ENCODE data around the gene PACS1. TPM values are rescaled to one million over a fixed set of nuclear protein-coding genes. Genes with fewer than 3 reads are reported as not detected.
A peak's percentile ranks its signal among the peaks of the same experiment; 100 is the strongest.

Gene PACS1
- total RNA-seq, 3 donors from 2014 or later (not counting 1 experiment from before 2014, with no cell fraction given) = 176 to 204 (median 186) TPM

- Histone ChIP-seq H3K9me3 (ENCODE audit: control insufficient read depth, insufficient read depth, low read length) (no peaks in the 10 kb centered on the region), H3K27me3 (ENCODE audit: control insufficient read depth, insufficient read depth, low read length) (no peaks in the 10 kb centered on the region), H3K27ac (ENCODE audit: low read length) (peak overlapping the region; percentile 85), H3K4me1 (ENCODE audit: control insufficient read depth, insufficient read depth, low read length) (peaks cover 72% of the 10 kb centered on the region), H3K4me3 (ENCODE audit: low read length) (peak overlapping the region; percentile 89), H3K36me3 (ENCODE audit: control insufficient read depth, insufficient read depth, low read length) (peaks cover 30% of the 10 kb centered on the region)
- Mint-ChIP-seq H3K36me3 (peaks cover 11% of the 10 kb centered on the region), H3K9me3 (no peaks in the 10 kb centered on the region), H3K4me3 (peak overlapping the region; percentile 97), H3K27ac (peak overlapping the region; percentile 95 to 98), H3K4me1 (peaks cover 59 to 65% of the 10 kb centered on the region in 2 donors), H3K27me3 (ENCODE audit: low read depth in 2 of 2) (no peaks in the 10 kb centered on the region)
- 3% methylated on average over 32 of the region's 32 CpGs for WGBS (ENCODE audit: insufficient coverage)
- TF ChIP-seq CTCF (IDR thresholded peaks at IDR 0.05) = no peak
- ATAC-seq (no peak), DNase-seq (peak in 1 of 2 donors; percentile 46)
- intact Hi-C loops (cut with micrococcal nuclease) = loop anchor here (1.0 kb wide), 2 partner anchors 13 to 20 kb away; partner anchors contain the start of gene YIF1A
Observed at GRCh38 chr11:66268952-66269905, 199.2 kb downstream of the PACS1 start.

GRCh38 chr11:66271816-66272215 lies 201.7 kb downstream of the PACS1 start:
- H3K4me1 ChIP-seq (ENCODE audit: control insufficient read depth, insufficient read depth, low read length) = peaks cover 86% of the 10 kb centered on the region
- H3K4me3 ChIP-seq (ENCODE audit: low read length) = no peak overlapping the region
- peaks cover 61 to 79% of the 10 kb centered on the region in 2 donors for H3K4me1 Mint-ChIP-seq
- TF ChIP-seq CTCF (IDR thresholded peaks at IDR 0.05) = no peak
- peak overlapping the region; percentile 41 for H3K4me3 Mint-ChIP-seq
- peak overlapping the region; percentile 20 for H3K27ac ChIP-seq (ENCODE audit: low read length)
- DNase-seq (no peak), ATAC-seq (no peak)
- intact Hi-C loops (cut with micrococcal nuclease) = no loop called here
- H3K9me3 ChIP-seq (ENCODE audit: control insufficient read depth, insufficient read depth, low read length) = no peaks in the 10 kb centered on the region
- H3K27ac Mint-ChIP-seq = peak overlapping the region in 1 of 2 donors; percentile 76
- no peaks in the 10 kb centered on the region for H3K27me3 ChIP-seq (ENCODE audit: control insufficient read depth, insufficient read depth, low read length)
- WGBS (ENCODE audit: insufficient coverage) = 91% methylated on average over 7 of the region's 7 CpGs
- H3K36me3 ChIP-seq (ENCODE audit: control insufficient read depth, insufficient read depth, low read length) = peaks cover 47% of the 10 kb centered on the region
- no peaks in the 10 kb centered on the region for H3K9me3 Mint-ChIP-seq
- no peaks in the 10 kb centered on the region for H3K27me3 Mint-ChIP-seq (ENCODE audit: low read depth in 2 of 2)
- H3K36me3 Mint-ChIP-seq = peaks cover 14% of the 10 kb centered on the region

GRCh38 chr11:66272596-66272995 lies 202.5 kb downstream of the PACS1 start:
- Histone ChIP-seq H3K27ac (ENCODE audit: low read length) (peak overlapping the region; percentile 20), H3K4me3 (ENCODE audit: low read length) (no peak overlapping the region), H3K4me1 (ENCODE audit: control insufficient read depth, insufficient read depth, low read length) (peaks cover 87% of the 10 kb centered on the region), H3K36me3 (ENCODE audit: control insufficient read depth, insufficient read depth, low read length) (peaks cover 47% of the 10 kb centered on the region), H3K9me3 (ENCODE audit: control insufficient read depth, insufficient read depth, low read length) (no peaks in the 10 kb centered on the region), H3K27me3 (ENCODE audit: control insufficient read depth, insufficient read depth, low read length) (no peaks in the 10 kb centered on the region)
- intact Hi-C loops (cut with micrococcal nuclease) = no loop called here
- WGBS (ENCODE audit: insufficient coverage) = 31% methylated on average over 2 of the region's 2 CpGs
- DNase-seq = peak; percentile 54 to 70
- Mint-ChIP-seq H3K36me3 (peaks cover 14% of the 10 kb centered on the region), H3K4me1 (peaks cover 59 to 79% of the 10 kb centered on the region in 2 donors), H3K27me3 (ENCODE audit: low read depth in 2 of 2) (no peaks in the 10 kb centered on the region), H3K4me3 (peak overlapping the region; percentile 70), H3K9me3 (no peaks in the 10 kb centered on the region), H3K27ac (peak overlapping the region; percentile 76 to 86)
- ATAC-seq = peak; percentile 34 to 55 (median 49)
- no peak for TF ChIP-seq CTCF (IDR thresholded peaks at IDR 0.05)
